HG03064 (cell line): ENCODE measurements around the gene PPARGC1A.

ENCODE experiments used
- ATAC-seq: cut with Tn5 transposase; IDR thresholded peaks from one replicate; pipeline ENCODE4 v1.9.1; 2021; ENCODE audit warnings: low read depth; ENCODE audit not compliant: unreplicated experiment

PPARGC1A gene

DNA sequence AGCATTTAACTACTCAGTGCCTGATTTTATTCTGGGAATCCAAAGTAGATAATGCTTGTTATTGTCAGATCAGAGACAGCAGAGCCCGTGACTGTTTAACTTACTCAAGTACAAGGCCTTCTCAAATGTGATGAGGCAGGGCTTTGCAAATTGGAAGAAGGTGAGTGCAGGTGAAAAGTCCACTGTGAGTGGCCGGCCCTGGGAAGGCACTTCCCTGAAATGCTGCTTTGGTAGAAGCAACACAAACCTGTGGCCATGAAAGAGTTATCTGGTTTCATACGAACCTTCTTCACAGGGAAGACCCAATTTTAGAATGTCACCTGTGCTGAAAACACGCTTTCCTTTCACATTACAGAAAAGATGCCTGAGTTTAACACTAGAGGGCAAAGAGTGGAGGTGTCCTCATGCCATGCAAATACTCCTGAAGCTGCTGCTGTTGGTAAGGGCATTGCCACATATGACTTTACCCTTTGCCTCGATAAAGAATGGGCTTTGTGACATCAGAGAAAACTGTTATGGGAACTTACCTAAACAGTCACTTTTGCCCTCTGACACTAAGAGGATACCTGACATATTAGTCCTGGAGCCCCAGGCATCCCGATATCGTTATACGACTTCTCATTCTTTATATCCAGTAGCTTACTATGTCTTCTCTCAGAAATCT, 8.0 kb downstream of the PPARGC1A start:
- no peak for ATAC-seq

DNA sequence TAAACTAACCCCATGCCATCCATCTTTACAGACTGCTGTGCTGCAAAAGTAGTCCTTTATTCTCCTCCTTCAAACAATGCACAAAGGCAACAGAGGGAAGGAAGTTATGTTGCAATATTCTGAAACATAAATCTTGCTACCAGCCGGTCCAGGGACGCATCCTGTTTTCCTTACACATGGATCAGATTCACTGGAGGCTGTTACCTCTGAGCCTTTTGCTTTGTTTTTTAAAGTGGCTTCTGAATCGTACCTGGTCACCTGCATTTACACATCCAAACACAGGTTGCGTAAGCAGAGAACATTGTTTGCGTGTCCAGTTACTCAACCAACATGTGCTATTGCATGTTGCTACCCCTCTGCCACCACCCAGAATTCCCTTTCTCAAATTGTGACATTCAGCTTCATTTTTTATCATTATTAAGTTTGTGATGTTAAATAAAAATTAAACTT, 8.8 kb downstream of the PPARGC1A start:
- no peak for ATAC-seq

DNA sequence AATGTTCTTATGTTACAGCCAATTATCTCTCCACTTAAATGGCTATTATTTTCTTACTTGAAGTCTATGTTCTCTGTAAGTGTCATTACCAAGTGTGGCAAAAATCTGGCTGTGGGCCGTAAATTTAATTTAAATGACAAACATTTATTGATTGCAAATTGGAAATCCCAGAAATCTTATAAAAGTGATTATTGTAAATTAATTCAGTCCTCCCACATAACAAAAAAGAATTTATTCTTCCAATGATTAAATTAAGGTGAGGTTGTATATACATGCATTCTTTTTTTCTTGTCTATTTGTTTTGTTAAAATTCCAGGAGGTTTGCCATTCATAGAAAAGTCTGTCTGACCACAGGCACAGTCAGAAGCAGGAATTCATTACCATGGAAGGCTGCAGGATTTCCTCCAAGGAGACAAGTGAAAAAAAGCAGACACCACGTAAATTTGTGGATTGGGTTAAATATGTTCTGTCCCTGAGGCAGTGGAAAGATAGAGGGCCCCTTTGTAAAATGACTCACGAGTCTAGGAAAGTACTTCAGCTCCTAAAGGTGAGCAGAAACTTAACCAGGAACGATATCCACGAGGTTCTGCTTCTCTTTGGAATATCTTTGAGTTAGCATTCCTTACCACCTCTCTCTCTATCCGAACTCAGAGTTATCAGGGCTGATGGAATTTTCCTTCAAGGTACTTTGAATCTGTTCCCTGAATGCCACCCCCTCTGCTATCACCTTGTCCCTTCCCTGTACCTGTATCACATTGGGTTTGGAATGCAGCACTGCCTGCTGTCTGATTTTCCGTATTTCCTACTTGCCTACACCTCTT, 10.7 kb downstream of the PPARGC1A start:
- no peak for ATAC-seq

DNA sequence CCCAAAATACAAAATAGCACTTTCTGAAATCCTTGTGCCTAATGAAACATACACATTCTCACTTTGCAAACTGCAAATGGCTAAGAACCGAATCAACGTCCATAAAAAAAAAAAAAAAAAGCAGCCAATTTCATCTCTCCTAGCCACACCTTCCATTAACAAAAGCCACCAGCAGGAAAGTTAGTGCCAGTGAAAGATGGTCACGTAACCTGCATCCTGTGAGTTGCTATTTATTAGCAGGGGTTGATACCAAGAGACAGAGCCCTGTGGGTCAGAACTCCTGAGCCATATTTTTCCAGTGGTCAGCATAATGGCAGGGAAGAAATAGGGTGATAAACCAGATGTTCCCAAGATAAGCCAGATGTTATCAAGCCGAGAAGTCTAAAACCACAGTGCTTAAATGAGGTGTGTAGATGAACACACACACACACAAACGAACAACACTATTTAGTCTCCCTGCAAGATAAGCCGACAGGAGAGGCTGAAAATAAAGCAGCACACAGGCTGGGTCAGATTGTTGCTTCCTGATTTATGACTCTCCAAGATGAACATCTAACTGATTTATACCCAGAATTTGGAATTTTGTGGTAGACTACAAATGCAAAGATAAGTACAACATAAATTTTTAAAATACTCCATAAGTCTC, 11.5 kb downstream of the PPARGC1A start:
- no peak for ATAC-seq

DNA sequence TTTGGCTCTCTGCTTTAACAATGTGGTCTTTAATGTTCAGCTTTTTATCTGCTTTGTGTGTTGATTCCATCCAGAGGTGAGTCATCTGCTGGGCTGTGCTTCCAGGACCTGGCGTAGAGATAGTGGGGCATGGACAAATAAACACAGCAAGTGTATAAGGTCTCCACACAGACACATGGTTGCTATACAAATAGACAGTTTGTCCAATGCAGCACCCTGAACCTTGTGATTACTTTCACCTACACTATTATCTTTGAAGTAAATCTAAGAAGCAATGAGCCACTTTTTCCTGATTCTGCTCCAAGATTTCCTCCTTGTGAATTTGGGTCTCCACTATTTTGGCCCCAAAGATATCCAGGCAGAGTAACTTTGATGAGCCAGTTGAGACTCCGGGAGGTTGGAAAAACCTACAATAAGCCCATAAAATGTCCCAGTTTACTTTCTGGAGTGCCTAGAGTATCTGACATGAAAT, 12.1 kb downstream of the PPARGC1A start:
- ATAC-seq, result no peak

DNA sequence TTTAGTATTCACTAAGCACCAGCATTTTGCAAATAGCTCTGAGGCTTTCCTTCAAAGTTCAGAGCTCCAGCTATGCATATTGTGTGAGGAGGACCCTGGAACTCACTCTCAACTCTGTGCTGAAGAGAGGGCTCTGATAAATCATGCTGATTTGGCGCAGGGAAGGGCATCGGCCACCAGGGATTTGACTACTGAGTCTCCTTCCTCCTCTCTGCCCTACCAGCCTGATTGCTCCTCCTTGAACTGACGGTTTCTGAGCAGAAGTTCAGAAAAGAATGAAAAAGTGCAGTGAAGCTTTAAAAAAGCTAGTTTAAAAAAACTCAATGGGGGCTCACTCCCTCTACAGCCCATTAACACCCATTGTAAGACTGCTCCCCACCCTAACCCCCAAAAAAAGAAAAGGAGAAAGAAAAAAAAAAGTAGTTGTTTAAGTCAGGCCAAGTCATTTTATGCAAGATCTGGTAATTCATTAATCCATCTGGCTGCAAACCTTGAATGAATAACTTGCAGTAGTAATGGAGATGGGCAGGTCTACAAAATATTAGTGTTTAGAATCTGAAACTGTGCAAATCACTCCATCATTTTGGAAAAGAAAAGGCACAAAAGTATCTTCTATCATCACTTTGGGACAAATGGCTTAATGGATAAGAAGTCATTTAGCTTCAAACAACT, 13.3 kb downstream of the PPARGC1A start:
- no peak for ATAC-seq

DNA sequence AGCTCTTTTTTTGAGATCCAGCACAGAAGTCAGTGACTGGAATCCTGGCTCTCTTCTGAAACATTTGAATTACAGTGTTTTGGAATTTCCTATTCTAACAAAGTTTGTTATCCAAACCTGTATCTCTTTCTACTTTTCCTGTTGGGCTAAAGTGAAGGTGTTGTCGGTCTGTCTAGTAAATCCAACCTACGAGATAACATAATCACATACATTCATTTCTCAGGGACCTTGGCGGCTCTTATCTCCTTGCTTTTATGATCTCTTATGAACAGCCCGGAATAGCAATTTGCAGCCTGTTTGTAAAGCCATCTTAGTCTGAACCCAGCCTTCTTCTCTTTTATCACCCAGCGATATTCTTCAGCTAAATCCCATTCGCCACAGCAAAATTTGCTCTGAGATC, 14.5 kb downstream of the PPARGC1A start:
- ATAC-seq, result no peak

DNA sequence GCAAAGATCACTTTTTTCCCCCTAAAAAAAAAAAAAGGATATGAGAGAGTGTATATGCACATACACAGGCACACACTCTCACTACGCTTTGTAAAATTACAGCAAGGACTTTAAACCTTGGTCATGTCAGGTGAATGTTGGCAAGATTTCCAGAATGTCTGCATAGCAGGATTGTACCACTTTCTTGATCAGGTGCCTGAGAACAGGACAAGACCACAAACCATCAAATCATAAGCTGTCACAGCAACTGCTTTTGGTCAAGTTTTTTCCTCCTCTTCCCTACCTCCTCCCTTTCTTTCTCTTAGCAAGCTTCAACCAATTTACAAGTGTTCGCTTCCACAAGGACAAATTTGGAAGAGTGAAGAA, 15.3 kb downstream of the PPARGC1A start:
- ATAC-seq, result no peak

DNA sequence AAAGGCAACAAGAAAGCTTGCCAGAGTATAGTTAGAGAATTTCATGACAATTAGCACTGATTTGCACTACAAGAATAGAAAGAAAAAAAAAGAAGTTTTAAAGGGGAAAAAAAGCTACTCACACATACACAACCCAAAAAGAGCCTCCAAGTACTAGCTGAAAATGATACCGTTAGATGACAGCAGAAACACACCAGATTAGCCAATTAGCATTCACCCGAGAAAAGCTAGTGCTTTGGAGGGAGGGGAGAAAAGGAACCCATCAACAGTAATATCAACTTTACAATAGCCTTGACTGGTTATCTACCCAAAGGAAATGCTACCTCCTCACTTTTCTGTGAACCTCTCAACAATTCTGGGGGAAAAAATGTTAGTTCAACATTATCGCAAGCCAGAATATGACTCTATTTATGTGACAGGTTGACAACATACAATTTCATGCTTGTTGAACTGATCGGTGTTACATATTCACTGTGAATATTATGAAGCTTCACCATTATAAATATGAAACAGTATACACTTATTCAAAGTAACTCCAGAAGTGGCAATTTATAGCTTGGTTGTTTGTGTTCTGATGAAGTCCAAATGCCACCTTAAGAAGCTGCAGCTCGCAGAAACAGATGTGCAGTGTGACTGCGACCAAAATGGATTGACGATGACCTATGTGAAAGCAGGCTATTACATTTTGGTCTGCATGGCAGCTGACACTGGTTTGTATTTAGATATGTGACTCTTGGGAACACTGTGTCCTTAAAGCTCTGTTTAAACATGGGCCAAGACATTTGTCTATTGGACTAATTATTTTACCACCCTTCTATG, 15.9 kb downstream of the PPARGC1A start:
- ATAC-seq, result no peak

DNA sequence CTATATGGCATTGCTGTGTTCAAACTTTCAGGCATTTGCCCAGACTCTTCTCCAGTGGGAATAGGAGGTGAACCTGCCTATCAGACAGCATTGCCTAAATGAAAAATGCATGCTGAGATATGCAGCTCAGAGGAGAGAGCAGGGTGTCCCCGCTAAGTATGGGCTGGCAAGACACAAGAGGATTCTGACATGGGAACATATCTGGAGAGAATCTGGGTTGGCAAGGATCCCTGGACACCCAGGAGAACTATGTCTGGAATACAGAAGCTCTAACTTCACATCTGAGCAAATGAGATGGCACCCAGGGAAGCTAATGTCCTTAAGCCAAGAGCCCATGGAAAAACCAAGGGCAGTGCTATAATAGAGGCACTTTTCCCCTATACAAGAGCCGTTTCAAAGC, 18.4 kb downstream of the PPARGC1A start:
- ATAC-seq, result no peak

DNA sequence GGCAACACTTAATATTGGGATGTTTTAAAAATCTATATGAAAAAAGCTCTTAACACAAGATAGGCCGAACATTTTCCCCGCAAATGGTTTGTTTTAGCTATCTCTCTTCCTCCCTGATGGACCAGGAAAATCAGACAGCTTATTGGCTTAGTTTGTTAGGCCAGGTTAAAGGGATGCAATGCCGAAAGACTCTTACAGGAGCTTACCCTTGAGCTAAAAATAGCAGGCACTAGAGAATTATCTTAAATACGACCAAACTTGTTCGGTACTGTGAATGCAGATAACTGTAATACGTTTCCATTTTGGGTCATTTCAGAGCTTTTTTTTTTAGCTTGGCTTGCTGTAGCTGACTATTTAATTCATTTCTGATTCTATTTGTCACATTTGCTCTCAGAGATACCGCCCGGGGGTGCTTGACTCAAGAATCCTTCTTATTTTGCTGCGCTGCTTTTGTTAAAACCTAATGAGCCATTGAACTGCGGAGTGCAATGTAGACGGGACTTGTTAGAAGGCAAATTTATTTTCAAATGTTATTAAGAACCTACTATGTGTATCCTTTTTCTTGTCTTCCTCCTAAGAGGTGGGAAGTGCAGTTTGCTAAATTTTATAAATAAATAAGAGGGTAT, 23.3 kb downstream of the PPARGC1A start:
- no peak for ATAC-seq

DNA sequence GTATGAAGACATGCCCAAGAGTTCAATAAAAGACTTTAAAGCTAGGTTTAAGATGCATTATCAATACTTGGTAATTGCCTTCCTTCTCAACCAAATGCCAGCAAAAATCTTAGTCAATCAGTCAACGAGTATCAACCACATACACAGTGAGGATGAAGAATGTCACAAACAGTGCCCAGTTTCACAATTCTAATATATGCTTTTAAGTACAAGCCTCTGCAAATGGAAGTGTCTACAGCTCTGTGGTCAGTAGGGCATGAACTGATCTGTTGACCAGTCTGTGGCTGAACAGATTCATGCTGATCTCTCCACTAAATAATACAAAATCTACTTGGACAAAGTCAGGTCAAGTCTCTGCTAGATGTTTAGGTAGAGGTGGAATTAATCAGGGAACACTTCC, 27.9 kb downstream of the PPARGC1A start:
- no peak for ATAC-seq

DNA sequence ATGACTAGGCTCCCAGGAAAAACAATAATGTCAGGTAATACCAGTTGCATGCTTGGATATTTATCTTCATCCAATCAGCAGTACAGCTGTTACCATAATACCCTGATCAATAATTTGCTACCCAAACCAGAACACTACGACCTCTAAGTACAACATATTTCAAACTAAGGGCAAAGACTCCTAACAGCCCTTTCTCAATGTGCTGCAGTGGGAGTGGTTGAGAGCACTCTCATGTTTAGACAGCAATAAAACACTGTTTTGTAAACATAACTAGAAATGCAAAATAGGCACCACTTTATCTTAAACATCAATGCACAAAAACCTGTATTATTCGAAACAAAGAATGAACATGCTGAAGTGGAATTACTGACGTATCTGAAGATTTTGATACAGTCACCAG, 28.9 kb downstream of the PPARGC1A start:
- no peak for ATAC-seq

DNA sequence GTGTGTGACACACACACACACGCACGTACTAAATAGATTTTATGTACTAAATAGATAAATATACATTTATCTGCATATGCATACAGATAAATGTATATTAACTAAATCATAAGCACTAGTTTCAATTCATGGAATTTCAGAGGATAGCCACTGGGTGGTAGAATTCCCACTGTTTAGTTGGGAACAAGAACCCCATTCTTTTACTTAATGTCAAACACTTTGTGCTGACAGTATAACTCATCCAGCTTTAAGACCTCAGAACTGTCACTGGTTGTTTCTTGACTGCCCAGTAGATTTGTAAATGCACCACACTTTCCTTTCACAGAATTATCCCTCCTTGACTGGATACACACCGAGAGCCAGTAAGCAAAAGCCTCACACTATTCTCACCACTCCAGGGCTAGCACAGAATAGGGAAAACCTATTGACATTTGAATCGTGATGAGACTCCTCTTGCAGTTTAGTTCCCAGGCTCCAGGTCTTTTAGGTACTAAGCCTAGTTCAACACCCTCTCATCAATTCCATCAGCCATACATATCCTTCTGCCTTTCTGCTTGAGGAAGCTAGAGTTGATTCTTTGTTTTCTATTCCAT, 32.4 kb downstream of the PPARGC1A start:
- ATAC-seq, result no peak

DNA sequence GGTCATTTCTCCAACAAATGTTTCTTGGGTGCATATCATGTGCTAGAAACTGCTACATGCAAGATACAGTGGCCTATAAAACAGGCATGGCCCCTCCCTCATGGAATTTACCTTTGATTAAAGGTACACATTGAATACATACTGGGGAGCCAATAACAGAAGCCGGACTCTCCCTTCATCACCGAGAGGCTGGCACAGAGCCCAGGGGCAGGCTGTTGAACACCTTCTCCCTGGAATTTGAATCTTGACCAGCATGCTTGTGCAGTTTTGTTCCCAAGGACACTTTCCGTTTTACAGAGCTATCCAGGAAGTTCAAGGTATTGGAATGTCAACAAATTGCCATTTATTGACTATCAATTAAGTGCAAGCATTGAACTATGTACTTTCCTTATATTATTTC, 33.2 kb downstream of the PPARGC1A start:
- no peak for ATAC-seq

DNA sequence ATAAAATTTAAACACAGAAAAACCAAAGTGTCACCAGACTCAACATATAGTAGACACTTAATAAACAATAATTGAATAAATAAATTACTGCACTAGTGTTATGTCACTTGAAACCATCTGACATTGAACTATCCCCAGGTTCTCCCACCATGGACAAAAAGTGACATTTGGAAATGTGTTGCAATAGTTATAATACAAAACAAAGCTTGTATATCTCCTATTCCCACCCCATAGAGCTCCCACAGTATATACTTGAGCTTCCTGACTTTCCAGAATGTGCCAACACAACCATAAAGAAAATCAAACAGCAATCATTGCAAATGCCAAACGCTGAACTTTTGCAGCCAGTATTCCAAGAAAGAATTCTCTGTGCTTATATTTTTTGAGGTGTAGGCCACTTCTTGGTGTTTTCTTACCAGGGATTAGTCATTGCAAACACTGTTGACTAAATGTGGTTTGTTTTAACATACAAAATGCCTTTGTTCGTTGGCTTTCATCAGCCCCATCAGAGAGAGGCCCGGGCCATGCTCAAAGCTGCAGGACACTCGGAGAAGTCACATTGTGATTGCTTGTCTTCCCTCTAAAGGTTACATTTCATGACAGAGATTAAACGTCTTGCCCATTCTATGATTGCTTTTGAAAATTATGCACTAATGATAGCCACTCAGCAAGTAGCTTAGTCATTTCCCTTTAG, 33.8 kb downstream of the PPARGC1A start:
- no peak for ATAC-seq

DNA sequence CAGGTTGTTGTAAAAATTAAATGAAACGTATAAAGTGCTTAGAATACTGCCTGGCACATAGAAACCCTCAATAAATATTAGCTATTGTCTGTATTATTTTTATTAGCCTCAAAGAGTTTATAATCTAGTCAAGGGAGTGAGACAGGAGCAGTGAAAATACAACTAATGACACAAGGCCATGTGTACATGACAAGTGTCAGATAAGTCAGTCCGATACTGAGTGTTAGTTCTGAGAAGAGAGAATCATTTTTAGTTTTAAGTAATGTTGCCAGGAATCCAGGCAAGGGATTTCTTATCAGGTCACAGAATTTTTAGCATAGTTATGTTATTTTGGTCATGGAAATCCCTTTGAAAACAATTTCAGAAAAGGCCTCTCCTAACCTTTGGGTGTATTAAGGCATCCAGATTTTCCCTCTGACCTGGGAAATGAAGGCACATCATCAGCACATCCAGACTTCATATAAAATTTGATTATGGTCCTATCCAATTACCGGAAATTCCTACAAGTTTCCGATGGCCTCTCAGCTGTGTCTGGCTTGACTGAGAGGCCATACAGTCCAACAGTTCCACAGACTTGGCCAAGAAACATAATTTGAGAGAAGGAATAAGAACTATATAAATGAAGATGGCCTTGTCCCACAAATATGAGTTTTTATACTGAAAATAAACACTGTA, 35.7 kb downstream of the PPARGC1A start:
- ATAC-seq, result no peak

DNA sequence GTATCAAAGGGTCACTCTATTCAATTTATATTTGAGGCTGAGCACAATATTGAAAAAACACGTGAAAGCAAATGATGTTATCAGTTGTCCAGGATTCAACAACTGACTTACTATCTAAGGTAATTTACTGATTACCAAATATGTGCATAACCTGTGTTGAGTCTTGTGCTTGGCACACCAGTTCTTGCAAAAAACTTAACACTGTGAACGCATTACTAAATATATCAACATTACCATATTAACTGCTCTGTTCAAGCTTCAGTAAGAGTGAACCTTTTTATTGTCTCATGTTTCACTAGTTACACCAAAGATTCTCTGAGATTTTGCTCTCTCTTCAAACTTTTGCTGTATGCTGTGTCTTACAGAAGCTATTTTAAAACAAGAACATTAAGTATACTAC, 38.4 kb downstream of the PPARGC1A start:
- no peak for ATAC-seq
